Heart left ventricle (tissue), 13 donors: ENCODE measurements around the gene CUL5.

ENCODE experiments used
- CTCF ChIP-seq, 12 donors: fragments of 200-600 bp; sonication (generic) in 4 of 12; IDR thresholded peaks; one replicate each; pipeline versions ENCODE4 v1.5.0 to v1.8.0; 2018 to 2022; ENCODE audit warnings: antibody characterized with exemption in 12 of 12, mild to moderate bottlenecking in 5 of 12
- POLR2A ChIP-seq, 2 donors: fragments of 450-650 bp; IDR thresholded peaks; one replicate each; pipeline ENCODE4 v1.6.1; 2017; ENCODE audit warnings: antibody characterized with exemption in 2 of 2, mild to moderate bottlenecking in 2 of 2, moderate library complexity in 2 of 2
- donor health status: ischemic (EF 13 %, LVEDD 7.1; RV severe dilation, severe dysfunction).
- donor health status: DM: no; HTN: yes; CAD: no.
- donor health status: DM: no; HTN: no; CAD: no.
- donor health status: ischemic (EF 25% LVEDD 6.9; RV normal size, moderate dysfunction).
- donor health status: ischemic (EF 25% LVEDD 5.7; RV mildly dilated, moderate dysfunction).
- donor health status: ischemic (EF 35%, LVEDD 5.7; RV mildly dilated, moderate dysfunction).
- donor health status: nonischemic (EF 11% LVEDD 7.7; RV severe dilation, severe dysfunction).
- donor health status: DM: yes; HTN: yes; CAD: no.
- donor health status: PGD.
- donor health status: ischemic (EF 29% LVEDD 5.4; RV normal size, mild dysfunction).
- donor health status: nonischemic (EF 23%, LVEDD 6.1; RV moderate dilation, normal function).

GRCh38 chr11:108117746-108118371 is 109.2 kb downstream of the CUL5 start:
- peak; percentile 39 to 66 (median 53) for TF ChIP-seq CTCF (IDR thresholded peaks at IDR 0.05)
- TF ChIP-seq POLR2A (IDR thresholded peaks at IDR 0.05), result no peak
